GM18907 (cell line): Measurements from ENCODE around the gene PLA2G15.

ENCODE experiments used
- ATAC-seq: cut with Tn5 transposase; IDR thresholded peaks from one replicate; pipeline ENCODE4 v1.9.1; 2021; ENCODE audit warnings: mild to moderate bottlenecking, moderate library complexity; ENCODE audit not compliant: unreplicated experiment

PLA2G15 gene

DNA sequence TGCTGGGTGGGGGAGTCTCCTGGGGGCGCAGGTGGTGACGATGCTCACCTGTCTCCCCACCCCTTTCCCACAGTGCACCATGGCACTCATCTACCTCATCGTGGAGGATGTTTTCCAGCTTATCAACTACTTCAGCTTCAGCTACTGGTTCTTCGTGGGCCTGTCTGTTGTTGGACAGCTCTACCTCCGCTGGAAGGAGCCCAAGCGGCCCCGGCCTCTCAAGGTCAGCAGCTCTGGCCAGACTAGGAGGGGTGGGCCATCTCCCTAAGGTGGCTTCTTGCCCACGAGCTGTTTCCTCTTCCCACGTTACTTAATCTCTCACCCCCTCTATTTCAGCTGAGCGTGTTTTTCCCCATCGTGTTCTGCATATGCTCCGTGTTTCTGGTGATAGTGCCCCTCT lies 51.1 kb downstream of the PLA2G15 start:
- no peak for ATAC-seq

DNA sequence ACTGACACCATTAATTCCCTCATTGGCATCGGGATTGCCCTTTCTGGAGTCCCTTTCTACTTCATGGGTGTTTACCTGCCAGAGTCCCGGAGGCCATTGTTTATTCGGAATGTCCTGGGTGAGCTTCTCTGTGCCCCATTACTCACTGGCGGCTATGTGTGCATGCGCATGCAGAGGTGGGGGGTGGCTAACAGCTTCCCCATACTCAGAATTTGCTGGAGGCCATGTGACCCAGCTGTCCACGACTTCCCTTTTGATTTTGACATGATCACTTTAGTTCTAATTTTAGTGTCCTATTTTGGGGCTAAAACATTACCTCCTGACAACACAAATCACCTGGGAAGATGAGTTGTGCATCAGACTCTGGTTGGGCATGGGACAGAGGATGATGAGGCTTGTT lies 51.5 kb downstream of the PLA2G15 start:
- no peak for ATAC-seq

DNA sequence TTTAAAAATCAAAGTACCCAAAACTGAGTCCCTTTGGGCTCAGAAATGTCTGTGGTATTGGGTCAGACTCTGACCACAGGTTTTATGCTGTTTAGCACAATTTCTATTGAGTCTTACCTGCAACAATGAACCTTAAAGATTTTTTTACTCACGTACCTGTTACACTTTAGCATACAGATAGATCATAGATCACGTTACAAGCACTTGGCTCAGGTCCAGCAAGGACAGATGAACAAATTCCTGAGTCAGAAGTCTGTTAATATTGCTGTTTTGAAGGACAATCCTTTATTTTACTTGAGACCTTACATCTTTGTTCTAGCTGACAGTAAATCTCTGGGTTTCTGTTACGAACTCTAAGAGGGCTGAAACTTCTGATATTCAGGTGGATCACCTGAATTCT lies 52.7 kb downstream of the PLA2G15 start:
- ATAC-seq: no peak

DNA sequence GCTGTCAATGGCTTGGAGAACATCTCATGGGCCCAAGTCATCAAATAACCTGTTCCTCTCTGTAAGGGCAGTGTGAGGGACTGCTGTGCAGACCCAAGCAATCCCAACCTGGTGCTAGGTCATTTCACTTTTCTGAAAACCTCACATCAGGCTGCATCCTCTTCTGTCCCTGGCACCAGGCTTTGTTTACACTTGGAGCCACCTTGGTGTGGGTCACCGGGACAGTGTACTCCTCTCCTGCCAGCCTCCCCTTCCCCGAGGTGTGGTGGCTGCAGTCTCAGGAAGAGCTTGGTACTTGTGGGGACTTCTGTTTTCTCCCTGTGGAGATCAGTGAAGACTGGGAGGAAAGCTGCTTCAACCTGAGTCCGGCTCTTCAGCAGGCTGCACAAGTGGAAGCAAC lies 53.1 kb downstream of the PLA2G15 start:
- no peak for ATAC-seq

DNA sequence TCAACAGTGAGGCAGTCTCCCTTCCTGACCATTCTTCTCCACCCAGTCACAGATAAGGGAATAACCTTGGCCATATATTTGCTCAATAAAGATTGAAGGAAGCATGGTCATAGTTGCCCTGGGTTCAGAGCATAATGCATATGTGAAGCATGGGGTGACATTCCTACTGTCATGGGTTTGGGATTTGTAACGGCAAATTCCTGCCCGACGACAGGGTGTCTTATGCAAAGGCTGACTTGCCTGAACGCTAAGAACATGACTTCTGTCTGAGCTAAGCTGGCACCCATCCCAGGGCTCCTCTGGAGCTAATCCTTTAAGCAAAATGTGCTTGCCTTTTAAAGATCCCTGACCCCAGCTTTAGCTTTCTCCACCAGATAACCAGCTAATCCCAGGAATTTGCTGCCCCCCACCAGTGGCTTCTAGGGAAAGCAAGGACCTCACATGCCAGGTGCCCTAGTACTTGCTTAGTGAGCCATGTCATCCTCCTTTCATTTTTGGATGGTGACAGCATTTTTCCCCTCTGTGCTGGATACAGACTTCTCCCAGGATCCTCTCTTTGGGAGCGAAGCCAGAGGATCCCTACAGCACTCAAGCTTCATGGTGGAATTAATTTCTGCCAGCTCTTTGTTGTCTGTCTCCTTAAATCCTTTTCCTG lies 53.9 kb downstream of the PLA2G15 start:
- no peak for ATAC-seq

DNA sequence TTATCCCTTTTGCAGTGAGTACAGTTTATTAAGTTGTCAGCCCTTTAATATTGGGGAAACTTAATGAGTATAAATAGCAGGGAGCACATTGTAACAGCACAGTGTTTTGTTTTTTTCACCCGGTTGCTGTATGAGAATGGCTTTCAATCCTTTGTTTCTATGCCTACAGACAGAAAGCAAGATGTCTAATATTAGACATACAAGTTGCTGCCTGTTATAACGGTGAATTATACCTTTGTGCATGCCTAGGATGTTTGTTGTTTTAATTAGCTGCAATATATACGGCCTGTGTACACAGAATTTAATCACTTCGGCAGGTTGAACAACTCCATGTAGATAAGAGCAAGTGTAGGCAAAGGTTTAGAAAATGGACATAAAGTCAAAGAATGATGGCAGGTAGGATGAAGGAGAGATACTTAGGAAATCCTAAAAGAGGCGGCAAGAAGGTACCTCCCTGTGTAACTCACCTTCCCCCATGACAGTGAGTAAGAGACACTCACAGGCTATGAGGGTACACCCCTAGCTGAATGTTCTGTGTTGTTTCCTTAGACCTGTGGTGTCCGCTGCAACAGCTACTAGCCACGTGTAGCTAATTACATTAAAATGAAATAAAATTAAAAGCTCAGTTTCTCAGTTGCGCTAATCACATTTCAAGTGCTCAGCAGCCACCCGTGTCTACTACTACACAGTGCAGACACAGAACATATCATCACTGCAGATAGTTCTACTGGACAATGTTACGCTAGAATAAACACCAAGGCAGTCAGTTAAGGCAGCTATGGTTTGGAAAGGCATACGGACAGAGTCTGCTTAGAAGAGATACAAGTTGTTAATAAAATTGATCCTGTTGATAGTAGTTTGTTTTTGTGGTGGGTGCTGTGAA lies 54.6 kb downstream of the PLA2G15 start:
- no peak for ATAC-seq

DNA sequence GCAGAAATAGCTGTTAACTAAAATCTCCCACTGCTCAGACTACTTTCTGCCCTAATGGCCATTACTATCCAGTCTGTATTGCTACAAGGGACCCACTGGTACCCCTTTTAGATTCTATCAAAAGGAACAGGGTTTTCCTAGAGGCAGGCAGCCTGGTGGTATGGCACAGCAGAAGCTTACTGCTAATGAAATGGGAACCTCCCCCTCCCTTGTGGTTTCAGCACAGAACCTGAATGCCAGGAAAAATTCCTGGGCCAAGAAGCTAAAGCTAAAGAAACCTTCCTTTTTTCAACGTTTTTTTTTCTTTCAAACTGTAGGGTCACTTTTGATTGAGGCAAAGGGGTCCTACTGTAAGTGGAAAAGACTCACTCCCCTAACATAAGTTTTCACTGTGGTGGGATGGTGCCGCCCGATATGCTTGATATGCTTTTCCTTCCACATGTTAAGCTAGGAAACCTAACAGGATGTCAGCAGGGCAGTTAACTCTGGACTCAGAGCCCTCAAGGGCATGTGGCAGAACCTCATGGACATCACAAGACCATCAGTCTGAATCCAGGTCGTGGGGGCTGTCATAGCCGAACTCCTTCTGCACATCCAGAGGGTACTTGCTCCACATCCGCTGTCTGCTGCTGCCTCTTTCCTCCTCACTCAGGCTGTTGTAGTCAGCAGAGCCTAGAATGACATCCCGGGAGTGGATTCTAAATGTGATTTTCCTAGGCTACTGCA lies 55.7 kb downstream of the PLA2G15 start:
- ATAC-seq: no peak

DNA sequence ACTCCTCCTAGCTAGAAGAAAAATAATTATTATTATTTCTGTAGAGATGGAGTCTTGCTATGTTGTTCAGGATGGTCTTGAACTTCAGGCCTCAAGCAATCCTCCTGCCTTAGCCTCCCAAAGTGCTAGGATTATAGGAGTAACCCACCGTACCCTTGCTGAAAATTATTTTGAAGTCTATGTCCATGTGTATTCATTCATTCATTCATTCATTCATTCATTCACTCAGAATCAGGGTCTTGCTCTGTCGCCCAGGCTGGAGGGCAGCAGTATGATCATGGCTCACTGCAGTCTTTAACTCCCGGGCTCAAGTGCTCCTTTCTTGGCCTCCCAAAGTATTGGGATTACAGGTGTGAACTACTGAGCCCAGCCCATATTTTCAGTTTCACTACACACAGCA lies 61.5 kb downstream of the PLA2G15 start:
- no peak for ATAC-seq

DNA sequence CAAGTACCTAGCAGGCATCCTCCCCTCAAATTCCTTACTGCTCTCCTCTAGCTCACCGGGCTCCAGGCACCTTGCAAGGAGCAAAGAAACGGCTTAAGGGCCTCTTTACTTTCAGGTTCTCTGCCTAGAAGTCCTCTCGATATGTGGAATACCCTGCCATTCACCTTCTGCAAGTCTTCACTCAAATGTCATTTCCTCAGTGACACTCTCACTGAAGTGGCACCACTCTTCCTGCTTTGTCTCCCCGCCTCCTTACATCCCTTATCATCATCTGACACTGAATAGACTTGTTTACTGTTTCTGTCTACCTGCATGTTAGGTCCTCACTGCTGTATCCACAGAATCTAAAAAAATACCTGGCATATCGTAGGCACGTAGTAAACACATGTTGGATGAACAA lies 64.6 kb downstream of the PLA2G15 start:
- ATAC-seq: no peak

DNA sequence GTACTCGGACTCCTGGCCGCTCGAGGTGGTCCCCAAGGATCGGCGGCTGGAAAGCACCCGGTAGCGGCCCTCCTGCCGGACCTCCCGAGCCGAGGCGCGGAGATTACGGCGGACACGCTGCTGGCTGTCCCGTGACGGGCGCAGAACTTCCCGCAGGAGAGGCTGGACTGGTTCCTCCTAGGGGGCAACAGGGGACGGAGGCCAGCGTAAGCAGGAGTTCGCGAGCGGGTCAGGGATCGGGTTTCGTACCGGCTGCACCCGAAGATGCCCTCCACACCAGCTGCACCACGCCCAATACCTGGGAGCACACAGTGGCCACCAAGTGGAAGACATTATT lies 65.2 kb downstream of the PLA2G15 start:
- peak; percentile 33 for ATAC-seq
